Fibroblast of the aortic adventitia (primary cell): ENCODE data around the gene MRPL10. TPM values are rescaled to one million over a fixed set of nuclear protein-coding genes. Genes with fewer than 3 reads are reported as not detected.

Experiments
- DNase-seq: peaks from one replicate; pipeline ENCODE4 v3.0.0-alpha.2; 2010; ENCODE audit warnings: low read depth
- H3K4me3 ChIP-seq: 2 replicates; pipeline ENCODE4 v1.5.1; 2011; ENCODE audit warnings: low read depth, mild to moderate bottlenecking, control low read depth, low read length, moderate library complexity
- total RNA-seq: library from RNA; depleted of rRNA; stranded (reverse); fragments of >200 nt; gene quantifications from 2 replicates; pipeline ENCODE4 v1.2.3, GENCODE V29; 2012; ENCODE audit warnings: low replicate concordance
- TF ChIP-seq, protein P1 (sequence below): IDR thresholded peaks from 2 replicates; pipeline ENCODE4 v1.5.1; 2011; ENCODE audit warnings: mild to moderate bottlenecking, low read length, control low read depth, inconsistent platforms; ENCODE audit not compliant: insufficient read depth

MRPL10 gene
- total RNA-seq, 1 donor: 28.0 TPM

DNA sequence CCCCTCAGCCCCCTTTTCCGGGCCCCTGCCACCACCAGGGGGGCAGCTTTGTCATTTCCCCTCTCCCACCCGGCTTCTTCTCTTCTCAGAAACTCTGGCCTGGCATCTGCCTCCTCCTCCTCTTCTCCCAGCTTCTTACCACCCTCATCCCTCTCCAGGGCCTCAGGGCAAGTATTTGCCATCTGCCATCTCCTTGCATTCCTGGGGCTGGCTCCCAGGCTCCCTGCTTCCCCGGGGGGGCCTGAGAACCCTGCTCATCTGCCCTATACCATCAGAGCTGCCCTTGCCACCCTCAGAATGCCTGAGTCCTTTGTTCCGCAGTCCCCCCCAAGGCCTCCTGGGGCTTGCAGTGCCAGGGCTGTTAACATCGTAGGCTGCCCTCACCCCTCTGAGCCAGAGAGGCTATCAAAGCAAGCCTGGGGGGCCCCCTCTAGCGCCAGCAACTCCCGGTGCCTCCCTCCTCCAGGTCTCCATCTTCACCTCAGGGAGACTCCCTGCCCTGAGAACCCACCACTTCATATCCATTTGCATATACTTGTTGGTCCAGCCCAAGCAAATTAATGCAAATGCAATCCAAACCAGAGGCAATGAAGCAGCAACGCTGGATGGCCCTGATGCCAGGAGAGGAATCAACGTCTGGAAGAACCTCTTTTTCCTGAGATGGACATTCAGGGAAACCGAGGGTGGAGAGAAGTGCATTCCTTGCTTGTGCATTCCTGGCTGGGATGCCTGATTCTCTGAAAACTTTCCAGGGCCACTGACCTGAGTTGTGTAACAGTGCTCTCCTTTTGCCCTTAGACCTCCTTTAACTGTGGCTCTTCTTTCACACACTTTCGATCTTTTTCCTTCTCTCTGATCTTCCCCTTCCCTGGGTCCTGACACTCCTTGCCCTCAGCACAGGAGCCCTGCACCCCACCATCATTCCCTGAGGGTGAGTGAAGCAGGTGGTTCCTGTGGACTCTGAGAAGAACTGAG lies 44.0 kb upstream of the MRPL10 start:
- TF ChIP-seq, protein P1, sequence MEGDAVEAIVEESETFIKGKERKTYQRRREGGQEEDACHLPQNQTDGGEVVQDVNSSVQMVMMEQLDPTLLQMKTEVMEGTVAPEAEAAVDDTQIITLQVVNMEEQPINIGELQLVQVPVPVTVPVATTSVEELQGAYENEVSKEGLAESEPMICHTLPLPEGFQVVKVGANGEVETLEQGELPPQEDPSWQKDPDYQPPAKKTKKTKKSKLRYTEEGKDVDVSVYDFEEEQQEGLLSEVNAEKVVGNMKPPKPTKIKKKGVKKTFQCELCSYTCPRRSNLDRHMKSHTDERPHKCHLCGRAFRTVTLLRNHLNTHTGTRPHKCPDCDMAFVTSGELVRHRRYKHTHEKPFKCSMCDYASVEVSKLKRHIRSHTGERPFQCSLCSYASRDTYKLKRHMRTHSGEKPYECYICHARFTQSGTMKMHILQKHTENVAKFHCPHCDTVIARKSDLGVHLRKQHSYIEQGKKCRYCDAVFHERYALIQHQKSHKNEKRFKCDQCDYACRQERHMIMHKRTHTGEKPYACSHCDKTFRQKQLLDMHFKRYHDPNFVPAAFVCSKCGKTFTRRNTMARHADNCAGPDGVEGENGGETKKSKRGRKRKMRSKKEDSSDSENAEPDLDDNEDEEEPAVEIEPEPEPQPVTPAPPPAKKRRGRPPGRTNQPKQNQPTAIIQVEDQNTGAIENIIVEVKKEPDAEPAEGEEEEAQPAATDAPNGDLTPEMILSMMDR: no peak
- no peak for DNase-seq
- H3K4me3 ChIP-seq: no peak overlapping the region

DNA sequence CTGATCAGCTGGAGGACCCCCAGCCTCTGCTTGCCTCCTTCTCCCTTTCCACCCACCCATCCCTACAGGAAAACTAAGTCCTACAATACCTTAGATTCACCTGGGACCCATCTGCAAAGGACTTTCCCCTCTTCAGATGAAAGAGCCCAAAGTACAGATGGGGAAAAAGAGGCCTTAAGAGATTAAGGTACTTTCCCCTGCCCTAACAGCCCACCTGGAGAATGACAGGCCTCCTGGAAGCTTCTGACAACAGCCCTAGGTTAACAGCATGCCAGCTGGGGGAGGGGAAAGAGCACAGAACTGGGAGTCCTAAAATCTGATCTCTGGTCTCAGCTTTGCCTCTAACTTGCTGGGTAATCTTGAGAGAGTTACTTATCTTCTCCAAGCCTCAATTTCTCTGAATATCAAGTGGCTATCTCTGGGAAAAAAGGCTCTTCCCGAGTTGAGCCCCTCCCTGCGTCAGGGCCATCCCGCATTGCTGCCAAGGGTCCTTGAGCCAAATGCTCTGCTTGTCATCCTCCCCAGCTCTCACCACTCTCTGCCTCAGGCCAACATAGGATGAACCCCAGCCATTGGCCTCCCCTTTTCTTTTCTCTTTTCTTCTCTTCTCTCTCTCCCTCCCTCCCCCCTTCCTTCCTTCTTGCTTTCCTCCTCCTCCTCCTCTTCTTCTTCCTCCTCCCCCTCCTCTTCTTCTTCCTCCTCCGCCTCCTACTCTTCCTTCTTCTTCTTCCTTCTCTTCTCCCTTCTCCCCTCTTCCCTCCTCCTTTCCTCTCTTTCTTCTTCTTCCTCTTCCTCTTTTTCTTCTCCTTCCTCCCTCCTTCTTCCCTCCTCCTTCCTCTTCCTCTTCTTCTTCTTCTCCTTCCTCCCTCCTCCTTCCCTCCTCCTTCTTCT lies 42.1 kb upstream of the MRPL10 start:
- no peak overlapping the region for H3K4me3 ChIP-seq
- TF ChIP-seq, protein P1: no peak
- DNase-seq: no peak

DNA sequence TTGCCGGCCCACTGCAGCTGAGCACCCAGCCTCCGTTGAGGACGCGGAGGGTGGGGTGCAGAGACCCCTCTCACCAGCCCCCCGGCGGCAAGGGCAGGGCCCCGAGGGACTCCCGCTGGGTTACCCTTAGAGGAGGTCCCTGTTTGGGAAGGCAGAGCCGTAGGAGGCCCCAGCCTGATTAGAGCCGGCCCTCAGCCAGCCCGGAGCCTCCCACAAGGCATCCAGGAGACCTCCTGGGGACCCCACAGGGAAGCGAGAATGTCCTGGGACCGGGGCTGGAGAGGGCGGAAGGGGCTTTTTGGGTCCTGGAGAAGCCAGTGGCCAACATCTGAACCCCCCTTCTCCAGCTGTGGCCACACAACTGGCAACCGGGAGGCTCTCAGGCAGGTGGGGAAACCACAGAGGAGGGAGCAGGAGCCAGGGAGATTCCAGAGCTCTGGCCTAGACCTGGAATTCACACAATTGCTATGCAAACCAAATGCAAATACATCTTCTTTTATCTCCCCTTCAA lies 41.4 kb upstream of the MRPL10 start:
- no peak overlapping the region for H3K4me3 ChIP-seq
- TF ChIP-seq, protein P1: no peak

DNA sequence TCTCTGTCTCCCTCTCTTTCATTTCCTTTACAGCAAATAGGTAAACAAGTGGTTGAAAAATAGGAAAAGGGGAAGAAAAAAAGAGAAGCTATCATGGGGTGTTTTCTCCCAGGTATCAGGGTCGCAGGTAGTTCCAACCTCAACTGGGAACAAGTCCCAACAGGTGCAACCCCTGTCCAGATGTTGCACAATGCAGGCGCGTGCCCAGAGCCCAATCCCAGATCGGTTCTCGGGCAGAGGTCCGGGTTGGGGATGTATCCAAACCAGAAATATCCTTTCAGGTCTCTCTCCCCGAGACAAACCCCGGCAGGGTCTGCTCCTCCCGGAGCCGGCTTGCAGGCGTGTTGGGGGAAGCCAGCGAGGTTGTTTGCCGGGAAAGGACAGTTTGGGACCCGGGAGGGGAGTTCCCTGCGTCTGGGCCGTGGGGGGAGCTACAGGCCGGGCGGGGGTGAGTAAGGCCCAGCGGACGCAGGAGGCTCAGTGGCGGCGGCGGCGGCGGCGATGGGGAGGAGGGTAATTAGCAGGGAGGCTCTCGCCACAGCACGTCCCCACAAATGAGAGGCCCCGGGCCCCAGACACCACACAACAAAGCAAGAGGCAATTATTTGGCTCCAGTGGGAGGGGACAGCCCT lies 40.8 kb upstream of the MRPL10 start:
- DNase-seq: no peak
- H3K4me3 ChIP-seq: no peak overlapping the region
- TF ChIP-seq, protein P1: no peak

More for the DNA sequence above, 41.4 kb upstream of the MRPL10 start:
- DNase-seq: peak; percentile 37

DNA sequence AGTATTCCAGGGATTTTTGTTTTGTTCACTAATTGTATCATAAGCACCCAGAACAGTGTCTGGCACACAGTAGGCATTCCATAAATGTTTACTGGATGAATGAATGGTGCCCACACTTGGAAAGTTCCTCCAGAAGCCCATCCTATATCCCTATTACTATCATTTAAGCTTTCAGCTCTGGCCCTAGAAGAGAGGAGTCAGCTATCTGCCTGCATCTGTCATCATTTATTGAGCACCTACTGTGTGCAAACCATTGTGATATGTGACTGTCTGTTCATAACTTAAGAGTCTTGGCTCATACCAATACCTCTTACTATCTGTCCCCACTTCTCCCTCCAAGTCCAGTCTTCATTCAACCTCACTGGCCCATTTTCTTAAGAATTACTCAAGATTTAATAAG lies 39.7 kb upstream of the MRPL10 start:
- no peak for DNase-seq
- H3K4me3 ChIP-seq: no peak overlapping the region
- TF ChIP-seq, protein P1: no peak

DNA sequence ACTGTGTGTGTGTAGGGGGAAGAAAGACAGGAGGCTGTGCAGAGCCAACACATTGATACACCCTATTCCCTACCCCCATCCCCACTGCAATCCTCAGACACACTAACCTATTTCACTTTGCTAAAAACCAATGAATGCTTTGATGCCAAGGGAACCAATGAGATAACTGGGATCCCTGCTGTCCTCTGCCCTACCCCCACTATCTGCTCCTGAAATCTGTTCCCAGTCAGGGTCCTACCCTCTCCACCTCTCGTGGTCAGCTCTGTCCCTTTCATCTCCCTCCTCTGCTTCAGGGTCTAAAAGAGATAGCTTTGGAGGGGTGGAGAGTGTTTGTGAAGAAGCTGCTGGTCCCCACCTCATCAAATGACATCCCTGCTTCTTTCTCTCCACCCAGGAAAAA lies 38.7 kb upstream of the MRPL10 start:
- TF ChIP-seq, protein P1: no peak
- no peak overlapping the region for H3K4me3 ChIP-seq
- DNase-seq: no peak
